NCI-H2196 (cell line): ENCODE measurements around the gene RHD.
"Not testable (repeated sequence)": the region's sequence is repeated elsewhere in the genome, so short reads cannot be mapped to it uniquely, and the experiment has no call there.

Source experiments
- DNase-seq: peaks from one replicate; lab custom pipeline; 2025; ENCODE audit not compliant: unreplicated experiment; lab: John Stamatoyannopoulos, UW

The RHD gene

GRCh38 chr1:25347556-25347955 is 75.2 kb downstream of the RHD start:
- DNase-seq = no peak

DNA sequence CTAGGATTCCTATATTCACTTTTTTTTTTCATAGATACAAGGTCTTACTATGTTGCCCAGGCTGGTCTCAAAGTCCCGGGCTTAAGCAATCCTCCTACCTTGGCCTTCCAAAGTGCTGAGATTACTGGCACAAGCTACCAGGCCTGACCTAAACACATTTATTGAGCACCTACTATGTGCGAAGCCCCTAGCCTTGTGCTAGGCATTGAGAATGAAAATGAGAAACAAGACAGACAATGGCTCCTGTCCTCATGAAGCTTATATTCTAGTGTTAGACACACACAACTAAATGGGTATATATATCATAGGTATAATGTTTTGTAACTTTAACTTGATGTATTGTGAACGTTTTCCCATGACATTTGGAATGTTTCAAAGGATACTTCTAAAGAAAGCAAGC is 77.3 kb downstream of the RHD start:
- no peak for DNase-seq

GRCh38 chr1:25355841-25356395 is 83.6 kb downstream of the RHD start:
- no peak for DNase-seq

DNA sequence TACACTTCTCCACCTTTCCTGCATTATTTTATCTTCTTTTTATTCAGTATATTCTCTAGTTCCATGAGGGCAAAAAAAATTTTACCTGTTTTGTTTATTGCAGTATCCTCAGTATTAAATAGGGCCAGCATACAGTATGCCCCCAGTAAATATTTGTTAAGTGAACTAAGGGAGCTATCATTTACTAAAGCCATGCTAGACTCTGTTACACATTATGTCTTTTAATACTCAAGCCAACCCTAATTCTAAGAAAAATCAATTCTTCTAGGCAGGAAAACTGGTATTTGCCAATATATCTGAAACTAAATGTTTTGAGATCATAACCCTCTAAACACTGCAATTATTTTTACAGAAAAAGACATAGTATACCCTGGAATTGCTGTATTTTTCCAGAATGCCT is 84.1 kb downstream of the RHD start:
- DNase-seq = no peak

GRCh38 chr1:25356848-25357247 is 84.5 kb downstream of the RHD start:
- no peak for DNase-seq

GRCh38 chr1:25360596-25361581 is 88.6 kb downstream of the RHD start:
- no peak for DNase-seq

- DNase-seq = no peak
Measured at GRCh38 chr1:25361901-25362300, 89.6 kb downstream of the RHD start.

GRCh38 chr1:25362634-25363559 is 90.6 kb downstream of the RHD start:
- DNase-seq = not testable (repeated sequence)

DNA sequence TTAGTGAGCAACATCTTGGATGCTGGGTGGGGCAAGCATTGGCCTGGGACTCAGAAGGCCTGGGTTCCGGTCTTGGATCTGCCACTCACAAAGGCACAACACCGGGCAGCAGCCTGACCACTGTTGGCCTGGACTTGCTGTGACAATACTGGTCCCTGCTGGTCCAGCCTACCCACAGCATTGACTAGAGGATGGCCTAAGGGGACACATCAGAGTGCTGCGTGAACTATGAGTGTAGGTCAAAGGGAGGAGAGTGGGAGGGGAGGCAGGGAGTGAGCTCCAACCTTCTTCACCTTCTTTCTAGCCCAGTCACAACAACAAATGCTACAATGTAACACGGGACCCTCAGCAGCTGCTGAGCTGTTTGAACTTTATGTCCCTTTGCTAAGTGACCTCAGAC is 96.9 kb downstream of the RHD start:
- DNase-seq = no peak

DNA sequence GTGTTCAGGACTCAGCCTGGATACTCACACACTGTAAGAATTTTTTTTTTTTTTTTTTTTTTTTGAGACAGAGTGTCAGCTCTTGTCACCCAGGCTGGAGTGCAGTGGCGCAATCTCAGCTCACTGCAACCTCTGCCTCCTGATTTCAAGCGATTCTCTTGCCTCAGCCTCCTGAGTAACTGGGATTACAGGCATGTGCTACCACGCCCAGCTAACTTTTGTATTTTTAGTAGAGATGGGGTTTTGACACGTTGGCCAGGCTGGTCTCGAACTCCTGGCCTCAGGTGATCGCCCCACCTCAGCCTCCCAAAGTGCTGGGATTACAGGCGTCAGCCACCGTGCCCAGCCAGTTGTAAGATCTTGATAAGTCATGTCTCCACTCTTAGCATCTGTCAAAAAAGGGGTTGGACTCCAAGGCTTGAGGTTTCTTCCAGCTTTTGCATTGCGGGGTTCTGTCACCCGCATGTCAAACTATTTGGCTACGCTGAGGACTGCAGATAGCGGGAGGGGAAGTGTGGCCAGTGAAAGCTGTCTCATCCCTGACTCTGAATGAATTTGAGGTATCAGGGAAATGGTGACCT is 97.5 kb downstream of the RHD start:
- DNase-seq = not testable (repeated sequence)

GRCh38 chr1:25371757-25372156 is 99.4 kb downstream of the RHD start:
- DNase-seq = not testable (repeated sequence)

- DNase-seq = not testable (repeated sequence)
Measured at GRCh38 chr1:25378367-25378766, 106.1 kb downstream of the RHD start.
